Breast epithelium (tissue), 3 donors: ENCODE data around the gene TPSAB1.
"Not testable (repeated sequence)": the region's sequence is repeated elsewhere in the genome, so short reads cannot be mapped to it uniquely, and the experiment has no call there.

Experiments
- POLR2A ChIP-seq: fragments of 450-650 bp; IDR thresholded peaks from one replicate; pipeline ENCODE4 v1.6.1; 2016; ENCODE audit warnings: antibody characterized with exemption, mild to moderate bottlenecking, moderate library complexity
- POLR2AphosphoS5 ChIP-seq, 3 donors: sonication (generic); formaldehyde crosslinking; IDR thresholded peaks; one replicate each; pipeline ENCODE4 v1.6.1; 2017; ENCODE audit warnings: antibody characterized with exemption in 3 of 3
- TF ChIP-seq, protein P1 (sequence below), 3 donors: fragments of 450-650 bp; IDR thresholded peaks; one replicate each; pipeline ENCODE4 v1.5.1; 2016 to 2017; ENCODE audit warnings: antibody characterized with exemption in 3 of 3, mild to moderate bottlenecking in 3 of 3, moderate library complexity in 3 of 3

GRCh38 chr16:1254821-1255220, 14.3 kb downstream of the TPSAB1 start:
- TF ChIP-seq, protein P1, sequence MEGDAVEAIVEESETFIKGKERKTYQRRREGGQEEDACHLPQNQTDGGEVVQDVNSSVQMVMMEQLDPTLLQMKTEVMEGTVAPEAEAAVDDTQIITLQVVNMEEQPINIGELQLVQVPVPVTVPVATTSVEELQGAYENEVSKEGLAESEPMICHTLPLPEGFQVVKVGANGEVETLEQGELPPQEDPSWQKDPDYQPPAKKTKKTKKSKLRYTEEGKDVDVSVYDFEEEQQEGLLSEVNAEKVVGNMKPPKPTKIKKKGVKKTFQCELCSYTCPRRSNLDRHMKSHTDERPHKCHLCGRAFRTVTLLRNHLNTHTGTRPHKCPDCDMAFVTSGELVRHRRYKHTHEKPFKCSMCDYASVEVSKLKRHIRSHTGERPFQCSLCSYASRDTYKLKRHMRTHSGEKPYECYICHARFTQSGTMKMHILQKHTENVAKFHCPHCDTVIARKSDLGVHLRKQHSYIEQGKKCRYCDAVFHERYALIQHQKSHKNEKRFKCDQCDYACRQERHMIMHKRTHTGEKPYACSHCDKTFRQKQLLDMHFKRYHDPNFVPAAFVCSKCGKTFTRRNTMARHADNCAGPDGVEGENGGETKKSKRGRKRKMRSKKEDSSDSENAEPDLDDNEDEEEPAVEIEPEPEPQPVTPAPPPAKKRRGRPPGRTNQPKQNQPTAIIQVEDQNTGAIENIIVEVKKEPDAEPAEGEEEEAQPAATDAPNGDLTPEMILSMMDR (IDR thresholded peaks at IDR 0.05): not testable (repeated sequence)
- not testable (repeated sequence) for TF ChIP-seq POLR2A; POLR2AphosphoS5 (IDR thresholded peaks at IDR 0.05)
